IMR-90 (cell line): Measurements from ENCODE around the gene ELL2. TPM values are rescaled to one million over a fixed set of nuclear protein-coding genes. Genes with fewer than 3 reads are reported as not detected.

ENCODE experiments used
- ATAC-seq: fragments of 200-7000 bp; cut with Tn5 transposase; 2 replicates; pipeline ENCODE4 v1.9.1; 2020; ENCODE audit warnings: low read depth, mild to moderate bottlenecking, moderate library complexity
- BruUV-seq: library from RNA; stranded (reverse); fragments of 400-500 nt; replicated peaks from 2 replicates; lab custom pipeline; 2021; lab: Mats Ljungman, UMichigan
- CTCF ChIA-PET: fragments of 300-600 bp; formaldehyde crosslinking; extraction: SDS; loops from one replicate; lab custom pipeline; 2021; ENCODE audit warnings: antibody characterized with exemption; lab: Yijun Ruan, JAX
- POLR2A ChIA-PET: fragments of 300-600 bp; sonication (Branson Sonifier 250); formaldehyde crosslinking; loops from one replicate; lab custom pipeline; 2022; ENCODE audit warnings: antibody characterized with exemption; ENCODE audit not compliant: unreplicated experiment; lab: Charles Lee
- DNase-seq: peaks from one replicate; pipeline ENCODE4 v3.0.0; 2013
- H2AFZ ChIP-seq: replicated peaks from 2 replicates; pipeline ENCODE3; 2013; ENCODE audit warnings: low read length, mild to moderate bottlenecking; ENCODE audit not compliant: poor library complexity
- H2AK5ac ChIP-seq: 2 replicates; pipeline ENCODE4 v1.6.1; 2013; ENCODE audit warnings: low read depth, low read length, inconsistent platforms
- H2AK9ac ChIP-seq: replicated peaks from 2 replicates; pipeline ENCODE3; 2013; ENCODE audit warnings: mild to moderate bottlenecking, low read depth, low read length, moderate library complexity; ENCODE audit not compliant: poor library complexity
- H2BK120ac ChIP-seq: 2 replicates; pipeline ENCODE4 v1.6.1; 2013; ENCODE audit warnings: low read depth, low read length, inconsistent platforms
- H2BK15ac ChIP-seq: 3 replicates; pipeline ENCODE4 v1.6.1; 2013; ENCODE audit warnings: low read depth, low read length, inconsistent platforms
- H2BK20ac ChIP-seq: 2 replicates; pipeline ENCODE4 v1.6.1; 2013; ENCODE audit warnings: low read depth, mild to moderate bottlenecking, inconsistent platforms, low read length, moderate library complexity
- H2BK5ac ChIP-seq: 2 replicates; pipeline ENCODE4 v1.6.1; 2013; ENCODE audit warnings: mild to moderate bottlenecking, low read depth, low read length, inconsistent platforms; ENCODE audit not compliant: poor library complexity, severe bottlenecking
- H3K14ac ChIP-seq: replicated peaks from 2 replicates; pipeline ENCODE4 v1.6.1; 2013; ENCODE audit warnings: low read depth, low read length, inconsistent platforms
- H3K18ac ChIP-seq: 2 replicates; pipeline ENCODE4 v1.6.1; 2013; ENCODE audit warnings: low read depth, low read length, control low read depth
- H3K23ac ChIP-seq: 2 replicates; pipeline ENCODE4 v1.6.1; 2013; ENCODE audit warnings: low read depth, low read length, inconsistent platforms
- H3K27ac ChIP-seq: 2 replicates; pipeline ENCODE4 v1.5.1; 2013; ENCODE audit warnings: mild to moderate bottlenecking, control low read depth, low read length; ENCODE audit not compliant: insufficient read depth
- H3K27me3 ChIP-seq: 2 replicates; pipeline ENCODE4 v1.6.1; 2013; ENCODE audit warnings: low read length; ENCODE audit not compliant: control insufficient read depth, insufficient read depth
- H3K36me3 ChIP-seq: 2 replicates; pipeline ENCODE4 v1.6.1; 2013; ENCODE audit warnings: low read length, mixed read lengths; ENCODE audit not compliant: control insufficient read depth, insufficient read depth
- H3K4ac ChIP-seq: 2 replicates; pipeline ENCODE4 v1.6.1; 2013; ENCODE audit warnings: low read depth, low read length, inconsistent platforms
- H3K4me1 ChIP-seq: 2 replicates; pipeline ENCODE4 v1.6.1; 2013; ENCODE audit warnings: low read length, mixed read lengths; ENCODE audit not compliant: control insufficient read depth, insufficient read depth
- H3K4me2 ChIP-seq: 2 replicates; pipeline ENCODE4 v1.6.1; 2013; ENCODE audit warnings: low read depth, mild to moderate bottlenecking, control low read depth, low read length, moderate library complexity
- H3K4me3 ChIP-seq: 2 replicates; pipeline ENCODE4 v1.5.1; 2013; ENCODE audit warnings: low read depth, mild to moderate bottlenecking, control low read depth, low read length, moderate library complexity; ENCODE audit not compliant: insufficient read depth
- H3K56ac ChIP-seq: 2 replicates; pipeline ENCODE4 v1.6.1; 2013; ENCODE audit warnings: low read length, inconsistent platforms; ENCODE audit not compliant: insufficient read depth; ENCODE audit errors: extremely low read depth
- H3K79me1 ChIP-seq, 2 experiments: 2 replicates each; pipeline ENCODE4 v1.6.1; 2013; ENCODE audit warnings: low read length in 2 of 2, inconsistent platforms in 1 of 2, low read depth in 1 of 2
- H3K9ac ChIP-seq: 2 replicates; pipeline ENCODE4 v1.6.1; 2013; ENCODE audit warnings: low read depth, low read length, control low read depth
- H3K9me1 ChIP-seq: 2 replicates; pipeline ENCODE4 v1.6.1; 2013; ENCODE audit warnings: low read length, inconsistent platforms; ENCODE audit not compliant: insufficient read depth
- H3K9me3 ChIP-seq: 2 replicates; pipeline ENCODE4 v1.6.1; 2013; ENCODE audit warnings: low read length; ENCODE audit not compliant: control insufficient read depth, insufficient read depth
- H4K20me1 ChIP-seq: 2 replicates; pipeline ENCODE4 v1.6.1; 2013; ENCODE audit warnings: low read length, inconsistent platforms; ENCODE audit not compliant: insufficient read depth
- H4K5ac ChIP-seq: 2 replicates; pipeline ENCODE4 v1.6.1; 2013; ENCODE audit warnings: mild to moderate bottlenecking, low read depth, low read length, control low read depth
- H4K8ac ChIP-seq, 2 experiments: 2 replicates each; pipeline ENCODE4 v1.6.1; 2013; ENCODE audit warnings: low read depth in 2 of 2, low read length in 2 of 2, control low read depth in 1 of 2, inconsistent platforms in 1 of 2
- H4K91ac ChIP-seq: 2 replicates; pipeline ENCODE4 v1.6.1; 2013; ENCODE audit warnings: low read depth, low read length, inconsistent platforms; ENCODE audit not compliant: insufficient read depth
- BHLHE40 ChIP-seq: fragments of 150-350 bp; IDR thresholded peaks from 2 replicates; pipeline ENCODE4 v1.6.1; 2016; ENCODE audit warnings: mild to moderate bottlenecking, low read depth, low read length
- CEBPB ChIP-seq: IDR thresholded peaks from 2 replicates; pipeline ENCODE4 v1.6.1; 2012; ENCODE audit warnings: low read depth, low read length, improper control_type of control experiment
- CHD1 ChIP-seq: IDR thresholded peaks from 2 replicates; pipeline ENCODE4 v1.6.1; 2012; ENCODE audit warnings: low read depth, low read length, improper control_type of control experiment
- ELK1 ChIP-seq: fragments of 150-350 bp; IDR thresholded peaks from 2 replicates; pipeline ENCODE4 v1.6.1; 2016; ENCODE audit warnings: low read depth, mild to moderate bottlenecking, low read length, moderate library complexity, borderline replicate concordance
- FOS ChIP-seq: fragments of 150-350 bp; IDR thresholded peaks from 2 replicates; pipeline ENCODE4 v1.6.1; 2016; ENCODE audit warnings: low read depth, low read length
- MAFK ChIP-seq: IDR thresholded peaks from 2 replicates; pipeline ENCODE4 v1.6.1; 2012; ENCODE audit warnings: low read depth, low read length, improper control_type of control experiment
- MAZ ChIP-seq: IDR thresholded peaks from 2 replicates; pipeline ENCODE4 v1.6.1; 2012; ENCODE audit warnings: low read depth, mild to moderate bottlenecking, low read length, improper control_type of control experiment, moderate library complexity, borderline replicate concordance
- MXI1 ChIP-seq: IDR thresholded peaks from 2 replicates; pipeline ENCODE4 v1.6.1; 2012; ENCODE audit warnings: low read depth, mild to moderate bottlenecking, low read length, moderate library complexity, borderline replicate concordance
- NFE2L2 ChIP-seq: fragments of 150-350 bp; IDR thresholded peaks from 2 replicates; pipeline ENCODE4 v1.6.1; 2016; ENCODE audit warnings: low read depth, mild to moderate bottlenecking, low read length
- POLR2A ChIP-seq: IDR thresholded peaks from 2 replicates; pipeline ENCODE4 v1.6.1; 2012; ENCODE audit warnings: mild to moderate bottlenecking, low read depth, low read length
- RCOR1 ChIP-seq: IDR thresholded peaks from 2 replicates; pipeline ENCODE4 v1.6.1; 2012; ENCODE audit warnings: mild to moderate bottlenecking, low read length, improper control_type of control experiment; ENCODE audit not compliant: insufficient replicate concordance
- RFX5 ChIP-seq: IDR thresholded peaks from 2 replicates; pipeline ENCODE4 v1.8.0; 2012; ENCODE audit warnings: low read depth, mild to moderate bottlenecking, low read length, moderate library complexity
- SMC3 ChIP-seq: fragments of 150-350 bp; IDR thresholded peaks from 2 replicates; pipeline ENCODE4 v1.6.1; 2016; ENCODE audit warnings: low read depth, mild to moderate bottlenecking, antibody characterized with exemption, low read length, moderate library complexity
- WGBS, 2 experiments: methylation state at CpG; one replicate each; pipeline versions ENCODE4 v1.1.5 to v1.1.7; 2013; ENCODE audit warnings: missing lambda C conversion rate in 2 of 2; ENCODE audit not compliant: insufficient read length in 1 of 2; ENCODE audit errors: extremely low coverage in 2 of 2; 5-methylcytosine and 5-hydroxymethylcytosine counted together
- dilution Hi-C: fragments of 300-500 bp; cut with HindIII; formaldehyde crosslinking; loops from one replicate; pipeline ENCODE4 v1.14.3; 2018; ENCODE audit warnings: low sequenced_read_pairs; ENCODE audit not compliant: unreplicated experiment
- in situ Hi-C: fragments of 300-500 bp; cut with MboI; formaldehyde crosslinking; loops from 3 replicates; pipeline ENCODE4 v1.14.3; 2019; ENCODE audit warnings: low sequenced_read_pairs, inconsistent platforms, mixed read lengths
- intact Hi-C: fragments of 100-400 bp; cut with micrococcal nuclease; formaldehyde crosslinking; loops from 2 replicates; pipeline ENCODE4 v1.10.0; 2022
- polyA plus RNA-seq, 3 experiments: library from polyadenylated mRNA; depleted of rRNA; stranded (reverse); fragments of >200 nt; gene quantifications; 2 replicates each; pipeline ENCODE4 v1.2.3, GENCODE V29; 2012; ENCODE audit warnings: low replicate concordance in 1 of 3
- total RNA-seq: library from RNA; depleted of rRNA; stranded (reverse); fragments of >200 nt; gene quantifications from 2 replicates; pipeline ENCODE4 v1.2.3, GENCODE V29; 2012
- TF ChIP-seq, protein P1 (sequence below): fragments of 150-350 bp; IDR thresholded peaks from 2 replicates; pipeline ENCODE4 v1.6.1; 2017; ENCODE audit warnings: mild to moderate bottlenecking, antibody characterized with exemption, low read length, low read depth
- TF ChIP-seq, protein P2 (sequence below): conservative IDR thresholded peaks from 2 replicates; pipeline ENCODE4 v1.5.1; 2012; ENCODE audit warnings: mild to moderate bottlenecking, low read depth, low read length, improper control_type of control experiment

ELL2 gene
- total and polyA plus RNA-seq, 2 of the 4 experiments (the other 2 are of a cell fraction): 61.4 to 92.5 TPM

DNA sequence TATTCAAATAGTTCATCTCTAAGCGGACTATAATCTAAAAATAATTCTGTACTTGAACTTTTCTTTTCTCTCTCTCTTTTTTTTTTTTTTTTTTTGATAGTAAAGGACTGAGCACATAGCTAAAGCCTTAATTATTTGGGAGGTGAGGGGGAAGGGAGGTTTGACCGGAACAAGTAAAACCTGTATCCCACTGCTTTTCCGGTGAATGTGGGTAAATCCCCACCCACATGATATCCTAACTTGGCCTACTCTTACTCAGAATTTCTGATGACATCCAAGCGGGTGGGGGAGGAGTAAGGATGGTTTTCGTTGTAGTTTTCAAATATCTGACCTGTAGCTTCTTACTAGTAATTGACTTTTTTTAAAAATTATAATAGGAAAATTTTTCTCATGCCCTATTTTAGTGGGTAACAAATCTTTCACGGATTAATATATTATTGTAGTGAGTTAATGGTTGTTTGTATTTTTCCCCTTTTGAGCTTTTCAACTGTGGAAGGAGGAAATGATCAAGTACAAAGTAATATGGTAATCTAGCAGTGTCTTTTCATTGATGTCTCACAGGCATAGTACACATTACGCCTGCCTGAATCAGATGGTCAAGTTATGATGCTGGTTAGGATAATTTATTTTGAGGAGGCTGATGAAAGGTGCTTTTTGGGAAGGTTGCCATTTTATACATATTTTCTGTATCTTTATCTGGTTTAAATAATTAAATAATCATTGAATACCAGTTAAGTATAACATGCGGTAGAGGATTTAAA is 2.2 kb upstream of the ELL2 start:
- Histone ChIP-seq H2BK5ac (no peak overlapping the region), H3K27ac (no peak overlapping the region), H3K14ac (no peak overlapping the region), H4K5ac (no peak overlapping the region), H3K4ac (no peak overlapping the region), H3K4me1 (no peaks in the 10 kb centered on the region), H3K79me1 (peaks cover 9 to 18% of the 10 kb centered on the region in 2 experiments; a peak in 3 of 4 replicates), H4K8ac (no peak overlapping the region), H3K27me3 (no peaks in the 10 kb centered on the region), H2BK15ac (peak overlapping the region; percentile 36; the same call in 2 of the 3 replicates), H4K91ac (no peak overlapping the region), H3K56ac (no peak overlapping the region), H2AK9ac (no peak overlapping the region), H3K9me1 (no peaks in the 10 kb centered on the region), H3K23ac (no peak overlapping the region), H3K9me3 (no peaks in the 10 kb centered on the region), H2BK20ac (no peak overlapping the region), H3K36me3 (peaks cover 18% of the 10 kb centered on the region), H2BK120ac (no peak overlapping the region), H2AK5ac (no peak overlapping the region), H2AFZ (no peak overlapping the region), H3K9ac (no peak overlapping the region), H3K4me3 (no peak overlapping the region), H4K20me1 (peaks cover 27% of the 10 kb centered on the region), H3K4me2 (no peak overlapping the region), H3K18ac (no peak overlapping the region)
- POLR2A ChIA-PET: no interaction called here
- WGBS, 2 experiments: no CpG with 5 or more reads among the region's 8 CpGs
- BruUV-seq: no TSS peak
- intact Hi-C loops (loop anchor here (5.0 kb wide), 1 partner anchor 103 kb away; no protein-coding TSS in a partner anchor), in situ Hi-C loops (no loop called here), dilution Hi-C loops (no loop called here)
- DNase-seq (no peak), ATAC-seq (no peak)
- CTCF ChIA-PET: no interaction called here
- TF ChIP-seq MAFK: no peak
- TF ChIP-seq, protein P1, sequence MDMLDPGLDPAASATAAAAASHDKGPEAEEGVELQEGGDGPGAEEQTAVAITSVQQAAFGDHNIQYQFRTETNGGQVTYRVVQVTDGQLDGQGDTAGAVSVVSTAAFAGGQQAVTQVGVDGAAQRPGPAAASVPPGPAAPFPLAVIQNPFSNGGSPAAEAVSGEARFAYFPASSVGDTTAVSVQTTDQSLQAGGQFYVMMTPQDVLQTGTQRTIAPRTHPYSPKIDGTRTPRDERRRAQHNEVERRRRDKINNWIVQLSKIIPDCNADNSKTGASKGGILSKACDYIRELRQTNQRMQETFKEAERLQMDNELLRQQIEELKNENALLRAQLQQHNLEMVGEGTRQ: no peak
- no peak for TF ChIP-seq CHD1
- TF ChIP-seq ELK1: no peak
- TF ChIP-seq RCOR1: no peak
- TF ChIP-seq SMC3: no peak
- no peak for TF ChIP-seq BHLHE40
- no peak for TF ChIP-seq MAZ
- TF ChIP-seq, protein P2, sequence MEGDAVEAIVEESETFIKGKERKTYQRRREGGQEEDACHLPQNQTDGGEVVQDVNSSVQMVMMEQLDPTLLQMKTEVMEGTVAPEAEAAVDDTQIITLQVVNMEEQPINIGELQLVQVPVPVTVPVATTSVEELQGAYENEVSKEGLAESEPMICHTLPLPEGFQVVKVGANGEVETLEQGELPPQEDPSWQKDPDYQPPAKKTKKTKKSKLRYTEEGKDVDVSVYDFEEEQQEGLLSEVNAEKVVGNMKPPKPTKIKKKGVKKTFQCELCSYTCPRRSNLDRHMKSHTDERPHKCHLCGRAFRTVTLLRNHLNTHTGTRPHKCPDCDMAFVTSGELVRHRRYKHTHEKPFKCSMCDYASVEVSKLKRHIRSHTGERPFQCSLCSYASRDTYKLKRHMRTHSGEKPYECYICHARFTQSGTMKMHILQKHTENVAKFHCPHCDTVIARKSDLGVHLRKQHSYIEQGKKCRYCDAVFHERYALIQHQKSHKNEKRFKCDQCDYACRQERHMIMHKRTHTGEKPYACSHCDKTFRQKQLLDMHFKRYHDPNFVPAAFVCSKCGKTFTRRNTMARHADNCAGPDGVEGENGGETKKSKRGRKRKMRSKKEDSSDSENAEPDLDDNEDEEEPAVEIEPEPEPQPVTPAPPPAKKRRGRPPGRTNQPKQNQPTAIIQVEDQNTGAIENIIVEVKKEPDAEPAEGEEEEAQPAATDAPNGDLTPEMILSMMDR: no peak
- TF ChIP-seq RFX5: no peak
- TF ChIP-seq MXI1: no peak
- no peak for TF ChIP-seq POLR2A
- no peak for TF ChIP-seq FOS
- no peak for TF ChIP-seq CEBPB
- no peak for TF ChIP-seq NFE2L2
